ENCODE measurements around the gene LIX1.
"Not testable (repeated sequence)": the region's sequence is repeated elsewhere in the genome, so short reads cannot be mapped to it uniquely, and the experiment has no call there.

Gene LIX1

GRCh38 chr5:97087138-97087537, 55.3 kb downstream of the LIX1 start:
- H3K9me3 ChIP-seq (ENCODE audit: severe bottlenecking) = peaks cover 9% of the 10 kb centered on the region
- no peak overlapping the region for H3K27ac ChIP-seq
- TF ChIP-seq CTCF (IDR thresholded peaks at IDR 0.05; ENCODE audit: low read depth, low read length) = no peak
- DNase-seq = no peak
- H3K27me3 ChIP-seq (ENCODE audit: insufficient read depth, low read depth, severe bottlenecking) = no peaks in the 10 kb centered on the region
- no peaks in the 10 kb centered on the region for H3K36me3 ChIP-seq
- H3K4me3 ChIP-seq (ENCODE audit: low read depth, low read length) = no peak overlapping the region

- DNase-seq = no peak
- Histone ChIP-seq H3K27ac (no peak overlapping the region), H3K36me3 (no peaks in the 10 kb centered on the region), H3K9me3 (ENCODE audit: severe bottlenecking) (peaks cover 9% of the 10 kb centered on the region), H3K27me3 (ENCODE audit: insufficient read depth, low read depth, severe bottlenecking) (no peaks in the 10 kb centered on the region), H3K4me3 (ENCODE audit: low read depth, low read length) (no peak overlapping the region)
- no peak for TF ChIP-seq CTCF (IDR thresholded peaks at IDR 0.05; ENCODE audit: low read depth, low read length)
Observed at GRCh38 chr5:97085459-97086181, 56.8 kb downstream of the LIX1 start.

DNA sequence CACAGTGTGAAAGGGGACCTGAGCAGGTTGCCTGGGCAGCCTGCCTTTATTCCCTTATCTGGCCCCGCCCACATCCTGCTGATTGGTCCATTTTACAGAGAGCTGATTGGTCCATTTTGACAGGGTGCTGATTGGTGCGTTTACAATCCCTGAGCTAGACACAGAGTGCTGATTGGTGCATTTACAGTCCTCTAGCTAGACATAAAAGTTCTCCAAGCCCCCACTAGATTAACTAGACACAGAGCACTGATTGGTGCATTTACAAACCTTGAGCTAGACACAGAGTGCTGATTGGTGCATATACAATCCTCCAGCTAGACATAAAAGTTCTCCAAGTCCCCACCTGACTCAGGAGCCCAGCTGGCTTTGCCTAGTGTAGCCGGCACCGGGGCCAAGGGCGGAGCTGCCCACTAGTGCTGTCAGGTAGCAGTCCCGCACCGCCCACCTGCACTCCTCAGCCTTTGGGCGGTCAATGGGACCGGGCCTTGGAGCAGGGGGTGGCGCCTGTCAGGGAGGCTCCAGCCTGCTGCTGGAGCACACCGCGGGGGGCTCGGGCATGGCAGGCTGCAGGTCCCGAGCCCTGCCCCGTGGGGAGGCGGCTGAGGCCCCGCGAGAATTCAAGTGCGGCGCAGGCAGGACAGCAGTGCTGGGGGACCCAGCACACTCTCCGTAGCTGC, 57.5 kb downstream of the LIX1 start:
- not testable (repeated sequence) for DNase-seq; H3K36me3 ChIP-seq; H3K4me3 ChIP-seq (ENCODE audit: low read depth, low read length); H3K9me3 ChIP-seq (ENCODE audit: severe bottlenecking); H3K27ac ChIP-seq; H3K27me3 ChIP-seq (ENCODE audit: insufficient read depth, low read depth, severe bottlenecking)

- Histone ChIP-seq H3K9me3 (ENCODE audit: severe bottlenecking) (no peaks in the 10 kb centered on the region), H3K27me3 (ENCODE audit: insufficient read depth, low read depth, severe bottlenecking) (no peaks in the 10 kb centered on the region), H3K27ac (no peak overlapping the region), H3K36me3 (no peaks in the 10 kb centered on the region), H3K4me3 (ENCODE audit: low read depth, low read length) (no peak overlapping the region)
- no peak for DNase-seq
- TF ChIP-seq CTCF (IDR thresholded peaks at IDR 0.05; ENCODE audit: low read depth, low read length) = no peak
Observed at GRCh38 chr5:97078958-97079743, 63.3 kb downstream of the LIX1 start.

DNA sequence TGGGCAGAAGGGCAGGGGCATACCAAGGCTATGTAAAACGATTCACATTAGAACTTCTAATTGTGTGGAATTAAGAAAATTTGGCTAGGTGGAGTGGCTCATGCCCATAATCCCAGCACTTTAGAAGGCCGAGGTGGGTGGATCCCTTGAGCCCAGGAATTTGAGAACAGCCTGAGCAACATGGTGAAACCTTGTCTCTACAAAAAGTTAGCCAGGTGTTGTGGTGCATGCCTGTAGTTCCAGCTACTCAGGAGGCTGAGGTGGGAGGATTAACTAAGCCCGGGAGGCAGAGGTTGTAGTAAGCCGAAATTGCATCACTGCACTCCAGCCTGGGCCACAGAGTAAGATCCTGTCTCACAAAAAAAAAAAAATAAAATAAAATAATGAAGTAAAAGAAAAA, 65.2 kb downstream of the LIX1 start:
- Histone ChIP-seq H3K9me3 (ENCODE audit: severe bottlenecking) (no peaks in the 10 kb centered on the region), H3K36me3 (no peaks in the 10 kb centered on the region), H3K4me3 (ENCODE audit: low read depth, low read length) (no peak overlapping the region), H3K27me3 (ENCODE audit: insufficient read depth, low read depth, severe bottlenecking) (no peaks in the 10 kb centered on the region), H3K27ac (no peak overlapping the region)
- TF ChIP-seq CTCF (IDR thresholded peaks at IDR 0.05; ENCODE audit: low read depth, low read length) = no peak
- DNase-seq = no peak

- H3K36me3 ChIP-seq = no peaks in the 10 kb centered on the region
- H3K9me3 ChIP-seq (ENCODE audit: severe bottlenecking) = no peaks in the 10 kb centered on the region
- no peaks in the 10 kb centered on the region for H3K27me3 ChIP-seq (ENCODE audit: insufficient read depth, low read depth, severe bottlenecking)
- no peak for TF ChIP-seq CTCF (IDR thresholded peaks at IDR 0.05; ENCODE audit: low read depth, low read length)
- H3K4me3 ChIP-seq (ENCODE audit: low read depth, low read length) = no peak overlapping the region
- H3K27ac ChIP-seq = no peak overlapping the region
- no peak for DNase-seq
Observed at GRCh38 chr5:97076098-97076497, 66.3 kb downstream of the LIX1 start.

Data from WERI-Rb-1 (cell line).